T-cell (primary cell): ENCODE data around the gene LRSAM1. TPM values are rescaled to one million over a fixed set of nuclear protein-coding genes. Genes with fewer than 3 reads are reported as not detected.

ENCODE experiments used
- ATAC-seq, 4 experiments: fragments of 200-7000 bp in 3 of 4; fragments of 150-1000 bp in 1 of 4; cut with Tn5 transposase; replicated peaks in 1 of 4; 1 replicate in 3 of 4; 2 replicates in 1 of 4; pipeline ENCODE4 v1.10.0; 2021; ENCODE audit warnings: moderate library complexity in 3 of 4, mild to moderate bottlenecking in 2 of 4, moderate number of reproducible peaks in 1 of 4
- CTCF ChIA-PET, 2 donors: fragments of 300-600 bp; sonication (Branson Sonifier 250); formaldehyde crosslinking; loops; one replicate each; lab custom pipeline; 2022; ENCODE audit warnings: antibody characterized with exemption in 2 of 2; lab: Charles Lee
- POLR2A ChIA-PET, 2 donors: fragments of 300-600 bp; sonication (Branson Sonifier 250); formaldehyde crosslinking; loops; one replicate each; lab custom pipeline; 2022; ENCODE audit warnings: antibody characterized with exemption in 2 of 2; lab: Charles Lee
- DNase-seq, 35 experiments: peaks; one replicate each; pipeline versions ENCODE4 v3.0.0 to v3.0.0-alpha.2; 2013 to 2023
- H3K27ac ChIP-seq: one replicate; pipeline ENCODE4 v1.5.1; 2013; ENCODE audit warnings: low read length
- H3K27me3 ChIP-seq, 2 experiments: replicated peaks in 1 of 2; 1 replicate in 1 of 2; 2 replicates in 1 of 2; pipeline versions ENCODE4 v1.6.1 to v1.7.0; 2013; ENCODE audit warnings: low read length in 1 of 2, mixed read lengths in 1 of 2; ENCODE audit not compliant: control insufficient read depth in 2 of 2, insufficient read depth in 2 of 2; ENCODE audit errors: extremely low read depth in 1 of 2
- H3K36me3 ChIP-seq, 2 donors: 1 replicate in 1 of 2; 2 replicates in 1 of 2; pipeline versions ENCODE4 v1.6.1 to v1.7.0; 2013; ENCODE audit warnings: low read length in 1 of 2; ENCODE audit not compliant: control insufficient read depth in 2 of 2, insufficient read depth in 1 of 2; ENCODE audit errors: extremely low read depth in 1 of 2
- H3K4me1 ChIP-seq, 2 experiments: 1 replicate in 1 of 2; 2 replicates in 1 of 2; pipeline versions ENCODE4 v1.6.1 to v1.7.0; 2013; ENCODE audit warnings: low read length in 2 of 2, mixed read lengths in 1 of 2; ENCODE audit not compliant: insufficient read depth in 2 of 2, control insufficient read depth in 1 of 2; ENCODE audit errors: extremely low read depth in 1 of 2
- H3K4me3 ChIP-seq, 2 donors: 1 replicate in 1 of 2; 2 replicates in 1 of 2; pipeline versions ENCODE4 v1.5.1 to v1.7.0; 2013; ENCODE audit warnings: mild to moderate bottlenecking in 2 of 2, low read length in 1 of 2, moderate library complexity in 1 of 2; ENCODE audit not compliant: control insufficient read depth in 1 of 2; ENCODE audit errors: extremely low read depth in 1 of 2
- H3K9me3 ChIP-seq: 2 replicates; pipeline ENCODE4 v1.7.0; 2013
- H3K27ac Mint-ChIP-seq, 2 donors: one replicate each; pipeline ENCODE4 v1.8.0; 2020 to 2021; ENCODE audit warnings: mild to moderate bottlenecking in 2 of 2, mixed read lengths in 2 of 2
- H3K27me3 Mint-ChIP-seq, 2 donors: one replicate each; pipeline ENCODE4 v1.8.0; 2021 to 2022; ENCODE audit warnings: mixed read lengths in 2 of 2
- H3K36me3 Mint-ChIP-seq: one replicate; pipeline ENCODE4 v1.8.0; 2021; ENCODE audit warnings: mixed read lengths
- H3K4me1 Mint-ChIP-seq, 3 donors: one replicate each; pipeline ENCODE4 v1.8.0; 2020 to 2022; ENCODE audit warnings: mixed read lengths in 3 of 3, mild to moderate bottlenecking in 1 of 3
- H3K4me3 Mint-ChIP-seq, 3 donors: one replicate each; pipeline ENCODE4 v1.8.0; 2020 to 2022; ENCODE audit warnings: mild to moderate bottlenecking in 3 of 3, mixed read lengths in 3 of 3, moderate library complexity in 3 of 3
- H3K9me3 Mint-ChIP-seq, 3 donors: one replicate each; pipeline ENCODE4 v1.8.0; 2020 to 2022; ENCODE audit warnings: mixed read lengths in 3 of 3
- WGBS: methylation state at CpG from one replicate; pipeline ENCODE4 v1.1.5; 2013; ENCODE audit warnings: missing lambda C conversion rate; ENCODE audit not compliant: insufficient coverage; 5-methylcytosine and 5-hydroxymethylcytosine counted together
- total RNA-seq, 35 experiments: library from RNA in 6 of 35; stranded (reverse) in 6 of 35; fragments of 120-200 nt in 1 of 35; gene quantifications; one replicate each; pipeline versions ENCODE4 v1.2.1 to v1.2.4 and lab custom pipeline; 2013 to 2026

LRSAM1 gene
- total RNA-seq, 5 donors from 2014 or later (not counting 1 experiment from before 2014, with no cell fraction given): 17.9 to 30.3 (median 25.1) TPM

DNA sequence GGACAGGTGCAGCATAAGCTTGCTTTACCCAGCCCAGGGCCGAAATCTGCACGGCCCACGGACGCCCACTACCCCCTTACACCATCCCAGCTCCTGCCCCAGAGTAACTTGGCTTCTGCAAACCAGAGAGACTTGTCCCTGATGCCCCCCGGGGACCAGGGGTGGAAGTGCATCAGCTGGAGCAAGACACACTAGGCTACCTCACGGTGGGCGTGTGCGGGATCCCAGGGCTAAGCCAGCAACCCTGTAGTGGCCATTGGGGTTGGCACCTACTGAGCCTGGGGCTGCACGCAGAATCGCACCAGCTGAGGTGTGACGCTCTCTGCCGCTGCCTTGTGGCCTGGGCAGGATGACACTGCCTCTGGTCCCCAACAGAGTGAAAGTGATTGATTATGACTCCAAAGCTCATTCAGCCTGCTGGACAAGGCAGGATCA, 33.3 kb upstream of the LRSAM1 start:
- CTCF ChIA-PET: no interaction called here
- no peaks in the 10 kb centered on the region for H3K9me3 ChIP-seq
- H3K36me3 Mint-ChIP-seq: no peaks in the 10 kb centered on the region
- peaks cover 0 to 12% of the 10 kb centered on the region in 2 experiments for H3K4me1 ChIP-seq
- DNase-seq: peak in 24 of 35 experiments; percentile 15 to 61 (median 36)
- POLR2A ChIA-PET: interaction anchor here in 1 of 2 donors (0.6 kb wide), 1 partner anchor 253 kb away, joined by 6 read pairs; no protein-coding TSS in a partner anchor
- H3K4me3 ChIP-seq: no peak overlapping the region
- H3K4me3 Mint-ChIP-seq: no peak overlapping the region
- peaks cover 0 to 7% of the 10 kb centered on the region in 2 experiments for H3K27me3 ChIP-seq
- H3K36me3 ChIP-seq: no peaks in the 10 kb centered on the region
- ATAC-seq: peak; percentile 48 to 76 (median 57)
- 59% methylated on average over 7 of the region's 12 CpGs for WGBS
- H3K27ac ChIP-seq: no peak overlapping the region
- H3K27me3 Mint-ChIP-seq: peaks cover 16 to 27% of the 10 kb centered on the region in 2 donors
- H3K4me1 Mint-ChIP-seq: peaks cover 6 to 9% (median 6%) of the 10 kb centered on the region in 3 donors
- no peaks in the 10 kb centered on the region for H3K9me3 Mint-ChIP-seq
- H3K27ac Mint-ChIP-seq: no peak overlapping the region

- ATAC-seq (no peak), DNase-seq (no peak)
- Mint-ChIP-seq H3K27me3 (peaks cover 9 to 19% of the 10 kb centered on the region in 2 donors), H3K27ac (no peak overlapping the region), H3K9me3 (no peaks in the 10 kb centered on the region), H3K36me3 (no peaks in the 10 kb centered on the region), H3K4me1 (peaks cover 19 to 22% (median 19%) of the 10 kb centered on the region in 3 donors), H3K4me3 (no peak overlapping the region)
- no CpG with 5 or more reads among the region's 6 CpGs for WGBS
- no peaks in the 10 kb centered on the region for H3K36me3 ChIP-seq
- H3K4me1 ChIP-seq: peaks cover 0 to 22% of the 10 kb centered on the region in 2 experiments
- H3K9me3 ChIP-seq: no peaks in the 10 kb centered on the region
- CTCF ChIA-PET: no interaction called here
- no peak overlapping the region for H3K27ac ChIP-seq
- POLR2A ChIA-PET: no interaction called here
- H3K4me3 ChIP-seq: peak overlapping the region in 1 of 2 donors; percentile 33
- H3K27me3 ChIP-seq: peaks cover 0 to 7% of the 10 kb centered on the region in 2 experiments
Measured at GRCh38 chr9:127419348-127419747, 32.0 kb upstream of the LRSAM1 start.

DNA sequence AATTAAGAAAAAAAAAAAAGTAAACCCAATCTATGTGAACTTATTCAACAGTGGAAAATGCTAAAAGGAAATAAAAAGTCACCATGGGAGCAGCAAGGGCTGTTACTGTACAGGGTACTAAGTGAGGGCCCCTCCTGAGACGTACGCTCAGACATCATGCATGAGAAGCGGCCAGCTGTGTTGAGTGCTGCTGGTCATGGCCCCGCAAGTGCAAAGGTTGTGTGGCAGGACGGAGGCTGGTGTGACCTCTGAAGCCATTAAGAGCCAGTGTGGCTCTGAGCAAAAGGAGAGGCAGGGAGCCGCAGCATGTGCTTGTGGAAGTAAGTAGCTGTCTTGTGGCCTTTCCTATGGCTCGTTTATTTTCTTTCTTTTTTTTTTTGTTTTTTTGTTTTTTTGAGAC, 30.3 kb upstream of the LRSAM1 start:
- CTCF ChIA-PET: interaction anchor here in 1 of 2 donors (0.9 kb wide), 1 partner anchor 10 kb away, joined by 3 read pairs; no protein-coding TSS in a partner anchor
- Mint-ChIP-seq H3K27me3 (peaks cover 0 to 4% of the 10 kb centered on the region in 2 donors), H3K36me3 (no peaks in the 10 kb centered on the region), H3K27ac (no peak overlapping the region), H3K4me1 (peaks cover 34 to 39% (median 36%) of the 10 kb centered on the region in 3 donors), H3K9me3 (no peaks in the 10 kb centered on the region), H3K4me3 (no peak overlapping the region)
- peaks cover 4 to 36% of the 10 kb centered on the region in 2 experiments for H3K4me1 ChIP-seq
- no CpG with 5 or more reads among the region's 7 CpGs for WGBS
- H3K36me3 ChIP-seq: no peaks in the 10 kb centered on the region
- H3K9me3 ChIP-seq: no peaks in the 10 kb centered on the region
- ATAC-seq (no peak), DNase-seq (no peak)
- POLR2A ChIA-PET: no interaction called here
- no peak overlapping the region for H3K27ac ChIP-seq
- peaks cover 0 to 7% of the 10 kb centered on the region in 2 experiments for H3K27me3 ChIP-seq
- H3K4me3 ChIP-seq: no peak overlapping the region

GRCh38 chr9:127422133-127422782, 29.1 kb upstream of the LRSAM1 start:
- H3K4me1 Mint-ChIP-seq: peaks cover 44 to 49% (median 44%) of the 10 kb centered on the region in 3 donors
- H3K4me3 Mint-ChIP-seq: peak overlapping the region in 1 of 3 donors; percentile 100
- no peak overlapping the region for H3K4me3 ChIP-seq
- POLR2A ChIA-PET: interaction anchor here in 1 of 2 donors (1.2 kb wide), 1 partner anchor 29 kb away, joined by 5 read pairs; the partner anchor contains the start of genes LRSAM1 and RPL12
- peaks cover 5% of the 10 kb centered on the region for H3K36me3 Mint-ChIP-seq
- H3K27ac Mint-ChIP-seq: no peak overlapping the region
- no peaks in the 10 kb centered on the region for H3K27me3 Mint-ChIP-seq
- CTCF ChIA-PET: interaction anchor here in 1 of 2 donors (0.7 kb wide), 1 partner anchor 9 kb away, joined by 4 read pairs; no protein-coding TSS in a partner anchor
- WGBS: no CpG with 5 or more reads among the region's 10 CpGs
- DNase-seq (no peak), ATAC-seq (no peak)
- peaks cover 4 to 37% of the 10 kb centered on the region in 2 experiments for H3K4me1 ChIP-seq
- peaks cover 0 to 4% of the 10 kb centered on the region in 2 experiments for H3K27me3 ChIP-seq
- H3K27ac ChIP-seq: no peak overlapping the region
- no peaks in the 10 kb centered on the region for H3K9me3 Mint-ChIP-seq
- no peaks in the 10 kb centered on the region for H3K36me3 ChIP-seq
- H3K9me3 ChIP-seq: no peaks in the 10 kb centered on the region

GRCh38 chr9:127422787-127423186, 28.5 kb upstream of the LRSAM1 start:
- peak overlapping the region; percentile 99 to 100 (median 99) for H3K4me3 Mint-ChIP-seq
- H3K36me3 Mint-ChIP-seq: peaks cover 5% of the 10 kb centered on the region
- POLR2A ChIA-PET: interaction anchor here in 1 of 2 donors (1.2 kb wide), 1 partner anchor 28 kb away, joined by 5 read pairs; the partner anchor contains the start of genes LRSAM1 and RPL12
- H3K9me3 Mint-ChIP-seq: no peaks in the 10 kb centered on the region
- H3K9me3 ChIP-seq: no peaks in the 10 kb centered on the region
- no peaks in the 10 kb centered on the region for H3K36me3 ChIP-seq
- H3K4me1 ChIP-seq: peaks cover 4 to 41% of the 10 kb centered on the region in 2 experiments
- no peak overlapping the region for H3K27ac ChIP-seq
- DNase-seq: no peak
- H3K27ac Mint-ChIP-seq: peak overlapping the region in 1 of 2 donors; percentile 98
- no peak for ATAC-seq
- no CpG with 5 or more reads among the region's 6 CpGs for WGBS
- peaks cover 46 to 50% (median 47%) of the 10 kb centered on the region in 3 donors for H3K4me1 Mint-ChIP-seq
- peaks cover 0 to 4% of the 10 kb centered on the region in 2 experiments for H3K27me3 ChIP-seq
- H3K4me3 ChIP-seq: no peak overlapping the region
- no peaks in the 10 kb centered on the region for H3K27me3 Mint-ChIP-seq
- CTCF ChIA-PET: no interaction called here

DNA sequence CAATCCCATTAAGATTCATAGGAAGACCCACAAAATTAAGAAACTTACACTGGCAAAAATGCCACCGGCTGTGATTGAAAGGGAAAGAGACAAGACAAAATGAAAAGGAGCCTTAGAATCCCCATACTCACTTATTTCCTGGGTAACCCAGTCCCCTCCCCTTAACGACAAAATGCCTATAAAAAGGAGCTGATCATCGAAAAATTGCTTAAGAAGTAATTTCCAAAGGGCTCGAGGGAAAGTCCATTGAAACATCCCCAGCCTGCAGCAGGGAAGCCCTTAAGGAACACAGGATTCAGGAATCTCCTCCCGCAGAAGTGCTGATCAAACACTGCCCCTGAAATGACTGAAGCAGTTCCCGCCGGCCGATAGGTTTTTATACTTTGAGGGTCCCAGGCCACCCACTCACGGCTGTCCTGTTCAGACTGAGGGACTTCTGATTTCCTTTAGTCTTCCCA, 27.8 kb upstream of the LRSAM1 start:
- Mint-ChIP-seq H3K27ac (peak overlapping the region; percentile 95 to 98), H3K4me3 (peak overlapping the region; percentile 99 to 100 (median 99)), H3K9me3 (no peaks in the 10 kb centered on the region), H3K27me3 (no peaks in the 10 kb centered on the region), H3K36me3 (peaks cover 7% of the 10 kb centered on the region), H3K4me1 (peaks cover 51 to 57% (median 52%) of the 10 kb centered on the region in 3 donors)
- Histone ChIP-seq H3K27ac (peak overlapping the region; percentile 55), H3K4me1 (peaks cover 4 to 36% of the 10 kb centered on the region in 2 experiments), H3K27me3 (peaks cover 0 to 4% of the 10 kb centered on the region in 2 experiments), H3K9me3 (no peaks in the 10 kb centered on the region), H3K36me3 (peaks cover 2 to 6% of the 10 kb centered on the region in 2 donors), H3K4me3 (peak overlapping the region; percentile 91 to 96)
- CTCF ChIA-PET: no interaction called here
- WGBS: 4% methylated on average over 4 of the region's 9 CpGs
- ATAC-seq (no peak), DNase-seq (no peak)
- POLR2A ChIA-PET: interaction anchor here in 1 of 2 donors (1.0 to 1.2 kb wide), 2 partner anchors 27 to 28 kb away, joined by 4 to 5 read pairs; partner anchors contain the start of genes LRSAM1, RPL12 and SLC2A8
